Retinal pigment epithelial cell (primary cell): ENCODE data around the gene CHN1.

ENCODE experiments used
- DNase-seq: peaks from one replicate; pipeline ENCODE4 v3.0.0-alpha.2; 2010; ENCODE audit warnings: low read depth
- H3K4me3 ChIP-seq: 2 replicates; pipeline ENCODE4 v1.5.1; 2011; ENCODE audit warnings: mild to moderate bottlenecking, low read length, control low read depth, moderate library complexity
- CTCF ChIP-seq: conservative IDR thresholded peaks from 2 replicates; pipeline ENCODE4 v1.5.1; 2011; ENCODE audit warnings: low read depth, low read length, control low read depth, inconsistent platforms

CHN1 gene

GRCh38 chr2:174748948-174749347 is 256.2 kb downstream of the CHN1 start:
- DNase-seq = no peak
- peak; percentile 80 for TF ChIP-seq CTCF
- no peak overlapping the region for H3K4me3 ChIP-seq
